ENCODE results near the gene ADAM30.

Gene ADAM30

GRCh38 chr1:119903443-119903835, 7.1 kb upstream of the ADAM30 start:
- TF ChIP-seq CTCF (IDR thresholded peaks at IDR 0.05; ENCODE audit: control extremely low read depth, extremely low read depth, low read depth, missing control alignments): no peak
- CTCF ChIA-PET: interaction anchor here (1.2 kb wide), 1 partner anchor 17 kb away, joined by 5 read pairs; no protein-coding TSS in a partner anchor
- POLR2A ChIA-PET: no interaction called here
- no peak for DNase-seq (ENCODE audit: extremely low spot score)

GRCh38 chr1:119902775-119903442, 6.6 kb upstream of the ADAM30 start:
- TF ChIP-seq CTCF (IDR thresholded peaks at IDR 0.05; ENCODE audit: control extremely low read depth, extremely low read depth, low read depth, missing control alignments): no peak
- CTCF ChIA-PET: no interaction called here
- POLR2A ChIA-PET: no interaction called here
- no peak for DNase-seq (ENCODE audit: extremely low spot score)

GRCh38 chr1:119898981-119899720, 2.8 kb upstream of the ADAM30 start:
- TF ChIP-seq CTCF (IDR thresholded peaks at IDR 0.05; ENCODE audit: control extremely low read depth, extremely low read depth, low read depth, missing control alignments): no peak
- ChIA-PET POLR2A (no interaction called here), CTCF (interaction anchor here (1.3 to 1.5 kb wide), 2 partner anchors 29 to 49 kb away, joined by 3 read pairs; no protein-coding TSS in a partner anchor)
- DNase-seq (ENCODE audit: extremely low spot score): no peak

- no peak for TF ChIP-seq CTCF (IDR thresholded peaks at IDR 0.05; ENCODE audit: control extremely low read depth, extremely low read depth, low read depth, missing control alignments)
- CTCF ChIA-PET: interaction anchor here (1.3 to 1.5 kb wide), 2 partner anchors 28 to 50 kb away, joined by 3 read pairs; no protein-coding TSS in a partner anchor
- DNase-seq (ENCODE audit: extremely low spot score): no peak
- POLR2A ChIA-PET: no interaction called here
Measured at GRCh38 chr1:119898530-119898929, 2.2 kb upstream of the ADAM30 start.

- TF ChIP-seq CTCF (IDR thresholded peaks at IDR 0.05; ENCODE audit: control extremely low read depth, extremely low read depth, low read depth, missing control alignments): no peak
- ChIA-PET CTCF (no interaction called here), POLR2A (no interaction called here)
- DNase-seq (ENCODE audit: extremely low spot score): no peak
Measured at GRCh38 chr1:119895102-119895501, 1.2 kb downstream of the ADAM30 start.

GRCh38 chr1:119893827-119894700, 2.3 kb downstream of the ADAM30 start:
- TF ChIP-seq CTCF (IDR thresholded peaks at IDR 0.05; ENCODE audit: control extremely low read depth, extremely low read depth, low read depth, missing control alignments): no peak
- CTCF ChIA-PET: no interaction called here
- DNase-seq (ENCODE audit: extremely low spot score): no peak
- POLR2A ChIA-PET: no interaction called here

Measured in GM10248 (cell line).